Ascending aorta (tissue), 2 donors: Measurements from ENCODE around the gene NGDN. TPM values are rescaled to one million over a fixed set of nuclear protein-coding genes. Genes with fewer than 3 reads are reported as not detected.

Experiments
- DNase-seq, 2 donors: peaks; one replicate each; pipeline ENCODE4 v3.0.0-alpha.2; 2019; ENCODE audit warnings: low spot score in 2 of 2
- H3K27ac ChIP-seq, 2 donors: fragments of 200-600 bp; sonication (generic); one replicate each; pipeline ENCODE4 v1.5.1; 2016 to 2017; ENCODE audit warnings: mild to moderate bottlenecking in 1 of 2
- H3K27me3 ChIP-seq: fragments of 200-600 bp; sonication (generic); one replicate; pipeline ENCODE4 v1.5.1; 2017
- H3K36me3 ChIP-seq, 2 donors: fragments of 200-600 bp; sonication (generic); one replicate each; pipeline ENCODE4 v1.5.1; 2016
- H3K4me1 ChIP-seq, 2 donors: fragments of 200-600 bp; sonication (generic); one replicate each; pipeline ENCODE4 v1.5.1; 2016 to 2017; ENCODE audit warnings: mild to moderate bottlenecking in 1 of 2
- H3K4me3 ChIP-seq, 2 donors: fragments of 200-600 bp; sonication (generic); one replicate each; pipeline ENCODE4 v1.5.1; 2016 to 2017; ENCODE audit warnings: mild to moderate bottlenecking in 1 of 2
- H3K9me3 ChIP-seq, 2 donors: fragments of 200-600 bp; sonication (generic); one replicate each; pipeline ENCODE4 v1.5.1; 2016
- CTCF ChIP-seq, 3 experiments: fragments of 200-600 bp in 2 of 3; fragments of 450-650 bp in 1 of 3; sonication (generic) in 2 of 3; IDR thresholded peaks; one replicate each; pipeline ENCODE4 v1.5.1; 2016 to 2019; ENCODE audit warnings: antibody characterized with exemption in 3 of 3, mild to moderate bottlenecking in 1 of 3, moderate library complexity in 1 of 3
- intact Hi-C: fragments of 100-400 bp; cut with DNase I; formaldehyde crosslinking; loops from one replicate; pipeline ENCODE4 v1.15.1; 2023
- total RNA-seq: library from RNA; depleted of rRNA; stranded (reverse); fragments of >200 nt; gene quantifications from one replicate; pipeline ENCODE4 v1.1.0, GENCODE V29; 2016

NGDN gene
- total RNA-seq, 1 donor from 2014 or later, result 7.8 TPM

DNA sequence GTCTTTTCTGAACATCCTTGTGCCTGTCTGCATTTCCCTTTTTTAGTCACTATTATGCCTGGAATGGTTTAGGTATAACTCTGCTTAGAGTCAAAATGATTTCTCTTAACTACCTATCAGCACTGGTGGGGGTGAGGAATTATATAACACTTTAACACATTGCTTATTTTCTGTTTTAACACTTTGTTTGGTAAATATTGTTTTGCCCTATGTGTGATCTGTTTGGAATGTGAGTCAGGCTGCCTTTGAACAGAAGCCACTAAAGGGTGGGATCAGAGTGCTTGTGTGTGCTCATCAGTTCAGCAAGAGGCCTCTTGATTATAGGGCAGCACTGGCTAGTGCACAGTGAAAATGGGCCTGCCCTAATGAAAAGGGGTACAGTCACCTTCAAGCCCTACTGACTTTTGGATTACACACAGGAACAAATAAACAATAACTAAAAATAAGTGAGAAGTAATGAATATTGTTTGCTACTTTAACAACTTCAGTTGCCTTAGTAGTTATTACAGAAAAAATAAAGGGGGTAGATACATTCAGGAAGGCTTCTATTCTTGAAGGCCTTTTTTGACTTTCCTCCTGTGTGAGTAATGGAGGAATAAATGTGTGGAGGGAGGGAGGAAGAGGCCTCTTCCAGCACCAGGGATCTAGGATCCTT is 23.2 kb downstream of the NGDN start:
- no peak for DNase-seq
- TF ChIP-seq CTCF (IDR thresholded peaks at IDR 0.05), result no peak
- Histone ChIP-seq H3K4me3 (no peak overlapping the region), H3K27ac (no peak overlapping the region), H3K9me3 (no peaks in the 10 kb centered on the region), H3K27me3 (no peaks in the 10 kb centered on the region), H3K36me3 (peaks cover 3 to 4% of the 10 kb centered on the region in 2 donors), H3K4me1 (no peaks in the 10 kb centered on the region)
- intact Hi-C loops, result no loop called here

GRCh38 chr14:23494223-23494622 is 24.7 kb downstream of the NGDN start:
- no peaks in the 10 kb centered on the region for H3K9me3 ChIP-seq
- no peaks in the 10 kb centered on the region for H3K36me3 ChIP-seq
- DNase-seq, result no peak
- no peak overlapping the region for H3K27ac ChIP-seq
- H3K4me3 ChIP-seq, result no peak overlapping the region
- no peak for TF ChIP-seq CTCF (IDR thresholded peaks at IDR 0.05)
- no peaks in the 10 kb centered on the region for H3K4me1 ChIP-seq
- H3K27me3 ChIP-seq, result no peaks in the 10 kb centered on the region
- intact Hi-C loops, result no loop called here

- DNase-seq, result no peak
- Histone ChIP-seq H3K27me3 (no peaks in the 10 kb centered on the region), H3K4me3 (no peak overlapping the region), H3K27ac (no peak overlapping the region), H3K4me1 (no peaks in the 10 kb centered on the region), H3K36me3 (no peaks in the 10 kb centered on the region), H3K9me3 (no peaks in the 10 kb centered on the region)
- TF ChIP-seq CTCF (IDR thresholded peaks at IDR 0.05), result no peak
- intact Hi-C loops, result no loop called here
Measured at GRCh38 chr14:23512156-23512555, 42.7 kb downstream of the NGDN start.

DNA sequence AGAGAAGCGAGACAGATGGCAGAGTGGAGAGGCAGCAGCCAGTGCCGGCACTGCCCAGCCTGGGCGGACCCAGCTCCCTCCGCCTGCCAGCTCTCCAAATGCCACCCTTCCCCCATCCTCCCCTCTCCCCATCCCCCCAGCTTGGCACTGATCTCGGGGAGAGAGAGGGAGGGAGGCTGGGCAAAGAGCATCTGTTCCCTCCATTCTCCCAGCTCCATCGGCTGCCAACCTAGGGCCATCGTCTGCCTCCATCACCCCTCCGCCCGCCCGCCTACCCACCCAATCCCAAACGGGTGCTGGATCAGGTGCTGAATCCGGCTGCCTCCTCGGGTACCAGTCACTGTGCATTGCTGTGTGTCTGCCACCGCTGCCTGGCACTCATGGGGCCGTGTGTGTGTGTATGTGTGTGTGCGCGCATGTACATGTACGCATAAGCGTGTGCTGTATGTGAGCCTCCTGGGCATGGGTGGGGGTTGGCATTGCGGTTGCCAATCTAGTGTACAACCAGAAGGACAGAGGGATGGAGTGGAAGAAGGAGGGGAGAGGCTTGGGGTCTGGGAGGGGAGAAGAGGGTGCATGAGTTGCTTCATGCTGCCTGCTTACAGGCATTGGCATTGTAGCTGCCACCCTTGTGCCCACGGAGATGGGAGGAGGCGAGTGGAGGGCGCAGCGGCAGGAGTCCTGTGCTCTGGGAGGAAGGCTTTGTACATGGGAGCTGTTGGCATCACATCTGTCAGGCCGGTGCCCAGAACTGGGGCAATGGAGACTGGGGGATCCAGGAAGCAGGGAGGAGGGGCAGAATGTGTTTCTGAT is 43.7 kb downstream of the NGDN start:
- Histone ChIP-seq H3K36me3 (no peaks in the 10 kb centered on the region), H3K4me1 (no peaks in the 10 kb centered on the region), H3K27me3 (no peaks in the 10 kb centered on the region), H3K4me3 (no peak overlapping the region), H3K9me3 (no peaks in the 10 kb centered on the region), H3K27ac (no peak overlapping the region)
- no peak for TF ChIP-seq CTCF (IDR thresholded peaks at IDR 0.05)
- intact Hi-C loops, result no loop called here
- no peak for DNase-seq

DNA sequence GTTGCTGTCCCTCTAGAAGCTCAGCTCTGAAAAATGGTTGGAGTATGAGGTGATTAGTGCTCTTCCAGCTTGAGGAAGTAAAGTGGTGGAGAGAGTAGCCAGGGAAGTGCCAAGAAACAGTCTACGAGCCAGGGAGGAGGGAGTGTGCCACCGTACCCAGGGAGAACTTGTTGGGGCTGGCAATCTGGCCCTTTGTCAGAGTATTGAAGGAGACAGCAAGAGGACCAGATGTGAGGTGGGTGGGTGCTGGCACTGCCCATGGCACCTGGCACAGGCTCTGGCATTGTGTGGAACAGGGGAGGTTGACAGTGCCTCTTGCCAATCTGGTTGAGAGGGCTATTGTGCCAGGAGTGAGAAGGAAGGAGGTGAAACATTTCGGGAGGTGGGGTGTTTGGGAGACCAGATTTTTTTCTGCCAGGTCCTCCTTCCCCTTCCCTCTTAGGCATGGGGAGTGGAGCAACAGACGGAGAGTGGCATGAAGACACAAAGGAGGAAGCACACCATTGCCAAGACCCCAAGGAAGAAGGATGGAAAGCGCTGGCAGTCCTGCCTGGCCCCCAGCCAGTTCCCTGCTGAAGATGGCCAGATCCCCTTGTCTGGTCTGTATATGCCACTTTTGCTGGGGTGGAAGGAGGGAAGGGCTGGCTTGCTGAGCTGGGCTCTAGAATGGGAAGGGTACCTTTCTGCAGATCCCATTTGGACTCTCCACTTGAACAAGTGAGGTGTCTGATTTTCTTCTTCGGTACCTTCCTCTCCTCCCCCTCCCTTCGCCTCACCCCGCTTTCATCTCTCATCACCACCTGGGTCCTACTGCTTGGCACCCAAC is 44.5 kb downstream of the NGDN start:
- no peaks in the 10 kb centered on the region for H3K4me1 ChIP-seq
- no peaks in the 10 kb centered on the region for H3K27me3 ChIP-seq
- intact Hi-C loops, result no loop called here
- no peaks in the 10 kb centered on the region for H3K36me3 ChIP-seq
- DNase-seq, result no peak
- no peak overlapping the region for H3K27ac ChIP-seq
- no peak for TF ChIP-seq CTCF (IDR thresholded peaks at IDR 0.05)
- H3K4me3 ChIP-seq, result no peak overlapping the region
- no peaks in the 10 kb centered on the region for H3K9me3 ChIP-seq
